Measurements from ENCODE around the gene NIPBL.

GRCh38 chr5:37112383-37112991 is 235.9 kb downstream of the NIPBL start:
- no peak for TF ChIP-seq REST (IDR thresholded peaks at IDR 0.05; ENCODE audit: low read depth)
- no peak for TF ChIP-seq TEAD4 (IDR thresholded peaks at IDR 0.05)
- no peak for TF ChIP-seq CEBPB (IDR thresholded peaks at IDR 0.05)
- TF ChIP-seq CREB1 (IDR thresholded peaks at IDR 0.05; ENCODE audit: low read depth): no peak
- TF ChIP-seq FOXM1 (IDR thresholded peaks at IDR 0.05; ENCODE audit: borderline replicate concordance, low read depth): no peak
- no peak for TF ChIP-seq RAD21 (IDR thresholded peaks at IDR 0.05; ENCODE audit: low read depth)
